SK-N-SH treated with all-trans-retinoic acid at 6 μM for 48 hours (cell line): ENCODE measurements around the gene ANKRD44.

Experiments used
- ARNTL ChIP-seq: fragments of 450-650 bp; formaldehyde crosslinking; IDR thresholded peaks from 2 replicates; pipeline ENCODE4 v1.5.0; 2020; ENCODE audit warnings: low read depth, mild to moderate bottlenecking, moderate library complexity, borderline replicate concordance
- ISL1 ChIP-seq: fragments of 250-450 bp; sonication (Bioruptor Pico); IDR thresholded peaks from 2 replicates; pipeline ENCODE4 v2.1.2; 2022; ENCODE audit warnings: mild to moderate bottlenecking, moderate library complexity
- OSR1 ChIP-seq: fragments of 250-450 bp; sonication (Bioruptor Pico); IDR thresholded peaks from 2 replicates; pipeline ENCODE4 v1.8.0; 2022; ENCODE audit warnings: moderate library complexity, mild to moderate bottlenecking, inconsistent platforms
- PPARA ChIP-seq: fragments of 250-450 bp; sonication (Bioruptor Pico); IDR thresholded peaks from 2 replicates; pipeline ENCODE4 v1.5.0; 2020; ENCODE audit warnings: mild to moderate bottlenecking, borderline replicate concordance
- RARB ChIP-seq: fragments of 250-450 bp; sonication (Bioruptor Pico); IDR thresholded peaks from 2 replicates; pipeline ENCODE4 v1.8.0; 2021; ENCODE audit warnings: mild to moderate bottlenecking, moderate library complexity
- TCF4 ChIP-seq: fragments of 250-450 bp; sonication (Bioruptor Pico); IDR thresholded peaks from 2 replicates; pipeline ENCODE4 v1.8.0; 2021; ENCODE audit warnings: mild to moderate bottlenecking, moderate library complexity, borderline replicate concordance
- TOX ChIP-seq: fragments of 250-450 bp; sonication (Bioruptor Pico); IDR thresholded peaks from 2 replicates; pipeline ENCODE4 v1.8.0; 2021; ENCODE audit warnings: mild to moderate bottlenecking, moderate library complexity, borderline replicate concordance
- ZFP3 ChIP-seq: fragments of 250-450 bp; sonication (Bioruptor Pico); IDR thresholded peaks from 2 replicates; pipeline ENCODE4 v1.5.0; 2020; ENCODE audit warnings: mild to moderate bottlenecking, moderate library complexity
- ZFP30 ChIP-seq: fragments of 450-650 bp; formaldehyde crosslinking; IDR thresholded peaks from 2 replicates; pipeline ENCODE4 v1.5.0; 2022; ENCODE audit warnings: mild to moderate bottlenecking, moderate library complexity
- ZNF70 ChIP-seq: fragments of 450-650 bp; formaldehyde crosslinking; IDR thresholded peaks from 2 replicates; pipeline ENCODE4 v1.5.0; 2020; ENCODE audit warnings: mild to moderate bottlenecking, moderate library complexity
- ZNF8 ChIP-seq: fragments of 450-650 bp; formaldehyde crosslinking; IDR thresholded peaks from 2 replicates; pipeline ENCODE4 v1.5.0; 2020; ENCODE audit warnings: mild to moderate bottlenecking, moderate library complexity
- TF ChIP-seq, protein P1 (sequence below): fragments of 250-450 bp; sonication (Bioruptor Pico); IDR thresholded peaks from 2 replicates; pipeline ENCODE4 v1.8.0; 2020; ENCODE audit warnings: mild to moderate bottlenecking, moderate library complexity, borderline replicate concordance
- TF ChIP-seq, protein P2 (sequence below): fragments of 250-450 bp; sonication (Bioruptor Pico); IDR thresholded peaks from 2 replicates; pipeline ENCODE4 v1.5.0; 2020; ENCODE audit warnings: mild to moderate bottlenecking, moderate library complexity
- TF ChIP-seq, protein P3 (sequence below): fragments of 250-450 bp; sonication (Bioruptor Pico); IDR thresholded peaks from 2 replicates; pipeline ENCODE4 v1.5.1; 2020; ENCODE audit warnings: low read depth, mild to moderate bottlenecking, moderate library complexity

DNA sequence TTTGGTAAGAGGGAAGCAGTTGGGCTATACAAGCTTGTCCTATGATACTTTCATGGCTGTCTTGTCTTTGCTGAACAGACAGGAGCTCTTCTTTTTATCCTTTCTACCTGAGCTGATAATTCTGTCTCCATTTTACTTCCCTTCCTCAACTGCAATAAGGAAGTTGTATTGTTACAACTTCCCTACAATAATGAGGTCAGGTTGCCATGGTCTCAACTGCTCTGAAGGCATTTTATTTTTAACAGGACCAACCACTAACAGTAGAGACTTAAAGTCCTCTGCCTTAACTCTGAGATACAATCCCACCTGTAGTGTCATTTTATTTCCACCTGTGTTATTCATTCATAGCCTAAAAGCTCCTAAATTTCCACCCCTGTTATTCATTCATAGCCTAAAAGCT is 265.5 kb downstream of the ANKRD44 start:
- TF ChIP-seq ZFP3: no peak
- TF ChIP-seq, protein P1, sequence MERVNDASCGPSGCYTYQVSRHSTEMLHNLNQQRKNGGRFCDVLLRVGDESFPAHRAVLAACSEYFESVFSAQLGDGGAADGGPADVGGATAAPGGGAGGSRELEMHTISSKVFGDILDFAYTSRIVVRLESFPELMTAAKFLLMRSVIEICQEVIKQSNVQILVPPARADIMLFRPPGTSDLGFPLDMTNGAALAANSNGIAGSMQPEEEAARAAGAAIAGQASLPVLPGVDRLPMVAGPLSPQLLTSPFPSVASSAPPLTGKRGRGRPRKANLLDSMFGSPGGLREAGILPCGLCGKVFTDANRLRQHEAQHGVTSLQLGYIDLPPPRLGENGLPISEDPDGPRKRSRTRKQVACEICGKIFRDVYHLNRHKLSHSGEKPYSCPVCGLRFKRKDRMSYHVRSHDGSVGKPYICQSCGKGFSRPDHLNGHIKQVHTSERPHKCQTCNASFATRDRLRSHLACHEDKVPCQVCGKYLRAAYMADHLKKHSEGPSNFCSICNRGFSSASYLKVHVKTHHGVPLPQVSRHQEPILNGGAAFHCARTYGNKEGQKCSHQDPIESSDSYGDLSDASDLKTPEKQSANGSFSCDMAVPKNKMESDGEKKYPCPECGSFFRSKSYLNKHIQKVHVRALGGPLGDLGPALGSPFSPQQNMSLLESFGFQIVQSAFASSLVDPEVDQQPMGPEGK: no peak
- no peak for TF ChIP-seq ZNF8 (CRISPR knock-in tag)
- no peak for TF ChIP-seq ZFP30 (CRISPR knock-in tag)
- TF ChIP-seq ISL1 (CRISPR knock-in tag): no peak
- TF ChIP-seq RARB (CRISPR knock-in tag): no peak
- no peak for TF ChIP-seq PPARA (CRISPR knock-in tag)
- TF ChIP-seq, protein P2, sequence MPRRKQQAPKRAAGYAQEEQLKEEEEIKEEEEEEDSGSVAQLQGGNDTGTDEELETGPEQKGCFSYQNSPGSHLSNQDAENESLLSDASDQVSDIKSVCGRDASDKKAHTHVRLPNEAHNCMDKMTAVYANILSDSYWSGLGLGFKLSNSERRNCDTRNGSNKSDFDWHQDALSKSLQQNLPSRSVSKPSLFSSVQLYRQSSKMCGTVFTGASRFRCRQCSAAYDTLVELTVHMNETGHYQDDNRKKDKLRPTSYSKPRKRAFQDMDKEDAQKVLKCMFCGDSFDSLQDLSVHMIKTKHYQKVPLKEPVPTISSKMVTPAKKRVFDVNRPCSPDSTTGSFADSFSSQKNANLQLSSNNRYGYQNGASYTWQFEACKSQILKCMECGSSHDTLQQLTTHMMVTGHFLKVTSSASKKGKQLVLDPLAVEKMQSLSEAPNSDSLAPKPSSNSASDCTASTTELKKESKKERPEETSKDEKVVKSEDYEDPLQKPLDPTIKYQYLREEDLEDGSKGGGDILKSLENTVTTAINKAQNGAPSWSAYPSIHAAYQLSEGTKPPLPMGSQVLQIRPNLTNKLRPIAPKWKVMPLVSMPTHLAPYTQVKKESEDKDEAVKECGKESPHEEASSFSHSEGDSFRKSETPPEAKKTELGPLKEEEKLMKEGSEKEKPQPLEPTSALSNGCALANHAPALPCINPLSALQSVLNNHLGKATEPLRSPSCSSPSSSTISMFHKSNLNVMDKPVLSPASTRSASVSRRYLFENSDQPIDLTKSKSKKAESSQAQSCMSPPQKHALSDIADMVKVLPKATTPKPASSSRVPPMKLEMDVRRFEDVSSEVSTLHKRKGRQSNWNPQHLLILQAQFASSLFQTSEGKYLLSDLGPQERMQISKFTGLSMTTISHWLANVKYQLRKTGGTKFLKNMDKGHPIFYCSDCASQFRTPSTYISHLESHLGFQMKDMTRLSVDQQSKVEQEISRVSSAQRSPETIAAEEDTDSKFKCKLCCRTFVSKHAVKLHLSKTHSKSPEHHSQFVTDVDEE: no peak
- no peak for TF ChIP-seq OSR1 (CRISPR knock-in tag)
- TF ChIP-seq, protein P3, sequence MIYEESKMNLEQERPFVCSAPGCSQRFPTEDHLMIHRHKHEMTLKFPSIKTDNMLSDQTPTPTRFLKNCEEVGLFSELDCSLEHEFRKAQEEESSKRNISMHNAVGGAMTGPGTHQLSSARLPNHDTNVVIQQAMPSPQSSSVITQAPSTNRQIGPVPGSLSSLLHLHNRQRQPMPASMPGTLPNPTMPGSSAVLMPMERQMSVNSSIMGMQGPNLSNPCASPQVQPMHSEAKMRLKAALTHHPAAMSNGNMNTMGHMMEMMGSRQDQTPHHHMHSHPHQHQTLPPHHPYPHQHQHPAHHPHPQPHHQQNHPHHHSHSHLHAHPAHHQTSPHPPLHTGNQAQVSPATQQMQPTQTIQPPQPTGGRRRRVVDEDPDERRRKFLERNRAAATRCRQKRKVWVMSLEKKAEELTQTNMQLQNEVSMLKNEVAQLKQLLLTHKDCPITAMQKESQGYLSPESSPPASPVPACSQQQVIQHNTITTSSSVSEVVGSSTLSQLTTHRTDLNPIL (CRISPR knock-in tag): no peak
- TF ChIP-seq TOX (CRISPR knock-in tag): no peak
- TF ChIP-seq TCF4 (CRISPR knock-in tag): no peak
- no peak for TF ChIP-seq ARNTL (CRISPR knock-in tag)
- no peak for TF ChIP-seq ZNF70 (CRISPR knock-in tag)
